ENCODE data around the gene PIP5KL1. TPM values are rescaled to one million over a fixed set of nuclear protein-coding genes. Genes with fewer than 3 reads are reported as not detected.

Gene PIP5KL1
- total and polyA plus RNA-seq, 2 of the 4 experiments (the other 2 are of a cell fraction): 0.36 to 3.6 TPM

- no peak for TF ChIP-seq SMC3 (IDR thresholded peaks at IDR 0.05; ENCODE audit: low read depth, low read length)
- TF ChIP-seq RFX5 (IDR thresholded peaks at IDR 0.05; ENCODE audit: low read depth, low read length): no peak
These were observed 1.6 kb downstream of the PIP5KL1 start (continued) for GRCh38 chr9:127928676-127929624.

- Histone ChIP-seq H2AK9ac (replicated peaks; ENCODE audit: low read depth, low read length, poor library complexity) (peak overlapping the region; percentile 28), H3K4me1 (ENCODE audit: control insufficient read depth, insufficient read depth, low read length) (peaks cover 13% of the 10 kb centered on the region), H4K20me1 (ENCODE audit: insufficient read depth, low read length) (peaks cover 14% of the 10 kb centered on the region), H3K9me1 (ENCODE audit: insufficient read depth, low read length) (peaks cover 21% of the 10 kb centered on the region), H3K4ac (ENCODE audit: low read depth, low read length) (peak overlapping the region; percentile 26; the same call in 1 of the 2 replicates), H3K27me3 (ENCODE audit: control insufficient read depth, insufficient read depth, low read length) (no peaks in the 10 kb centered on the region), H2BK5ac (ENCODE audit: low read depth, low read length, poor library complexity, severe bottlenecking) (no peak overlapping the region), H2BK15ac (ENCODE audit: low read depth, low read length) (no peak overlapping the region), H3K9me3 (ENCODE audit: control insufficient read depth, insufficient read depth, low read length) (no peaks in the 10 kb centered on the region), H2AK5ac (ENCODE audit: low read depth, low read length) (peak overlapping the region; percentile 80), H4K91ac (ENCODE audit: insufficient read depth, low read depth, low read length) (no peak overlapping the region), H4K5ac (ENCODE audit: low read depth, low read length) (no peak overlapping the region), H3K27ac (ENCODE audit: insufficient read depth, low read length) (no peak overlapping the region), H3K14ac (replicated peaks; ENCODE audit: low read depth, low read length) (no peak overlapping the region), H3K56ac (ENCODE audit: extremely low read depth, insufficient read depth, low read length) (no peak overlapping the region), H3K9ac (ENCODE audit: low read depth, low read length) (no peak overlapping the region), H2BK120ac (ENCODE audit: low read depth, low read length) (0 out of 2 replicates have a peak overlapping the region, but pooled peaks have one; percentile 2), H2AFZ (replicated peaks; ENCODE audit: low read length, poor library complexity) (peak overlapping the region; percentile 51), H3K36me3 (ENCODE audit: control insufficient read depth, insufficient read depth, low read length) (no peaks in the 10 kb centered on the region), H3K23ac (ENCODE audit: low read depth, low read length) (no peak overlapping the region; the same call in 1 of the 2 replicates), H3K18ac (ENCODE audit: low read depth, low read length) (no peak overlapping the region), H4K8ac (ENCODE audit: low read depth in 2 of 2, low read length in 2 of 2) (peak overlapping the region in 1 of 2 experiments; percentile 31; a peak in 1 of 4 replicates), H3K79me1 (ENCODE audit: low read depth in 1 of 2, low read length in 2 of 2) (peaks cover 0 to 16% of the 10 kb centered on the region in 2 experiments; a peak in 2 of 4 replicates), H2BK20ac (ENCODE audit: low read depth, low read length) (no peak overlapping the region), H3K4me2 (ENCODE audit: low read depth, low read length) (no peak overlapping the region), H3K4me3 (ENCODE audit: insufficient read depth, low read depth, low read length) (no peak overlapping the region)
- no TSS peak for BruUV-seq (replicated peaks)
- dilution Hi-C loops (cut with HindIII; ENCODE audit: low sequenced_read_pairs, unreplicated experiment): no loop called here
- intact Hi-C loops (cut with micrococcal nuclease): loop anchor here (10.0 kb wide), 2 partner anchors 423 to 723 kb away; no protein-coding TSS in a partner anchor
- ATAC-seq (ENCODE audit: low read depth) (no peak), DNase-seq (no peak)
- ChIA-PET CTCF (no interaction called here), POLR2A (ENCODE audit: unreplicated experiment) (interaction anchor here (0.6 kb wide), 1 partner anchor 1064 kb away, joined by 4 read pairs; no protein-coding TSS in a partner anchor)
- in situ Hi-C loops (cut with MboI; ENCODE audit: low sequenced_read_pairs): no loop called here
- TF ChIP-seq CEBPB (IDR thresholded peaks at IDR 0.05; ENCODE audit: low read depth, low read length) (no peak), NFE2L2 (IDR thresholded peaks at IDR 0.05; ENCODE audit: low read depth, low read length) (no peak), MXI1 (IDR thresholded peaks at IDR 0.05; ENCODE audit: borderline replicate concordance, low read depth, low read length) (no peak), ELK1 (IDR thresholded peaks at IDR 0.05; ENCODE audit: borderline replicate concordance, low read depth, low read length) (no peak), POLR2A (IDR thresholded peaks at IDR 0.05; ENCODE audit: low read depth, low read length) (no peak), BHLHE40 (IDR thresholded peaks at IDR 0.05; ENCODE audit: low read depth, low read length) (no peak), RAD21 (IDR thresholded peaks at IDR 0.05; ENCODE audit: low read length) (no peak), FOS (IDR thresholded peaks at IDR 0.05; ENCODE audit: low read depth, low read length) (no peak), SMC3 (IDR thresholded peaks at IDR 0.05; ENCODE audit: low read depth, low read length) (no peak), USF2 (IDR thresholded peaks at IDR 0.05; ENCODE audit: low read depth, low read length) (no peak), MAFK (IDR thresholded peaks at IDR 0.05; ENCODE audit: low read depth, low read length) (no peak), CHD1 (IDR thresholded peaks at IDR 0.05; ENCODE audit: low read depth, low read length) (no peak)
- WGBS, 2 experiments (ENCODE audit: extremely low coverage in 2 of 2, insufficient read length in 1 of 2): 48% methylated on average over 9 of the region's 24 CpGs; no CpG with 5 or more reads in 1 of the 2 experiments
These were observed 2.4 kb downstream of the PIP5KL1 start for GRCh38 chr9:127927988-127928675.

Measured in IMR-90 (cell line).